SK-N-SH (cell line): ENCODE results near the gene ZNF496. TPM values are rescaled to one million over a fixed set of nuclear protein-coding genes. Genes with fewer than 3 reads are reported as not detected.

ENCODE experiments used
- CTCF ChIA-PET: fragments of 300-600, 350-600 bp; formaldehyde crosslinking; extraction: SDS; loops from one replicate; lab custom pipeline; 2021; lab: Yijun Ruan, JAX
- POLR2A ChIA-PET: fragments of 350-600 bp; sonication (Branson Sonifier 250); formaldehyde crosslinking; extraction: SDS; loops from one replicate; lab custom pipeline; 2020; ENCODE audit warnings: antibody characterized with exemption, inconsistent platforms; lab: Yijun Ruan, JAX
- DNase-seq: peaks from one replicate; pipeline ENCODE4 v3.0.0; 2012
- H2AFZ ChIP-seq: fragments of 200-600 bp; sonication (generic); 2 replicates; pipeline ENCODE4 v1.8.1; 2016; ENCODE audit warnings: antibody characterized with exemption, mild to moderate bottlenecking, low read depth
- H3F3A ChIP-seq: fragments of 200-600 bp; sonication (generic); replicated peaks from 2 replicates; pipeline ENCODE3; 2016; ENCODE audit warnings: antibody characterized with exemption, mild to moderate bottlenecking; ENCODE audit not compliant: insufficient read depth
- H3K27ac ChIP-seq, 2 experiments: fragments of 200-500 bp in 1 of 2; fragments of 200-600 bp in 1 of 2; sonication (Bioruptor generic) in 1 of 2; sonication (generic), shearing (Covaris generic) in 1 of 2; 2 replicates each; pipeline versions ENCODE4 v1.5.1 to v1.6.1; 2014 to 2016; ENCODE audit warnings: low read depth in 2 of 2, inconsistent platforms in 1 of 2, low read length in 1 of 2, mild to moderate bottlenecking in 1 of 2, mixed read lengths in 1 of 2
- H3K27me3 ChIP-seq: fragments of 200-600 bp; sonication (generic), shearing (Covaris generic); 2 replicates; pipeline ENCODE4 v1.6.1; 2016; ENCODE audit warnings: mixed run types; ENCODE audit not compliant: insufficient read depth
- H3K36me3 ChIP-seq, 2 experiments: fragments of 200-500 bp in 1 of 2; fragments of 200-600 bp in 1 of 2; sonication (Bioruptor generic) in 1 of 2; sonication (generic) in 1 of 2; replicated peaks in 1 of 2; 2 replicates each; pipeline versions ENCODE3 to v1.5.1; 2014 to 2016; ENCODE audit warnings: low read length in 1 of 2, mild to moderate bottlenecking in 1 of 2; ENCODE audit not compliant: insufficient read depth in 2 of 2, control insufficient read depth in 1 of 2
- H3K4me1 ChIP-seq, 2 experiments: fragments of 200-500 bp in 1 of 2; fragments of 200-600 bp in 1 of 2; sonication (Bioruptor generic) in 1 of 2; sonication (generic), shearing (Covaris generic) in 1 of 2; 2 replicates each; pipeline versions ENCODE4 v1.5.1 to v1.6.1; 2014 to 2016; ENCODE audit warnings: low read depth in 1 of 2, low read length in 1 of 2, mixed run types in 1 of 2; ENCODE audit not compliant: insufficient read depth in 2 of 2, control insufficient read depth in 1 of 2
- H3K4me2 ChIP-seq: fragments of 200-600 bp; sonication (generic), shearing (Covaris generic); 2 replicates; pipeline ENCODE4 v1.6.1; 2017; ENCODE audit warnings: mixed run types
- H3K4me3 ChIP-seq, 2 experiments: fragments of 200-500 bp in 1 of 2; fragments of 200-600 bp in 1 of 2; sonication (Bioruptor generic) in 1 of 2; sonication (generic), shearing (Covaris generic) in 1 of 2; 2 replicates each; pipeline versions ENCODE4 v1.5.1 to v1.8.1; 2014 to 2016; ENCODE audit warnings: low read depth in 2 of 2, inconsistent platforms in 1 of 2, low read length in 1 of 2, mild to moderate bottlenecking in 1 of 2, mixed read lengths in 1 of 2, moderate library complexity in 1 of 2
- H3K79me2 ChIP-seq: fragments of 200-600 bp; sonication (generic); 2 replicates; pipeline ENCODE4 v1.8.1; 2017; ENCODE audit warnings: mild to moderate bottlenecking; ENCODE audit not compliant: insufficient read depth
- H3K9ac ChIP-seq: fragments of 200-600 bp; sonication (generic); 2 replicates; pipeline ENCODE4 v1.6.1; 2017; ENCODE audit warnings: mixed run types
- H3K9me2 ChIP-seq: fragments of 200-600 bp; sonication (generic); 2 replicates; pipeline ENCODE4 v1.6.1; 2017; ENCODE audit warnings: mixed run types
- H3K9me3 ChIP-seq: fragments of 200-600 bp; sonication (generic); 2 replicates; pipeline ENCODE4 v1.6.1; 2017; ENCODE audit warnings: mixed run types, mild to moderate bottlenecking, moderate library complexity
- H4K20me1 ChIP-seq: fragments of 200-600 bp; sonication (generic); 2 replicates; pipeline ENCODE4 v1.6.1; 2017; ENCODE audit warnings: mild to moderate bottlenecking, mixed run types; ENCODE audit not compliant: insufficient read depth
- CTCF ChIP-seq: fragments of 200-600 bp; sonication (generic); IDR thresholded peaks from 2 replicates; pipeline ENCODE4 v1.6.1; 2017; ENCODE audit warnings: antibody characterized with exemption, mild to moderate bottlenecking, moderate library complexity
- EP300 ChIP-seq, 2 experiments: IDR thresholded peaks; 2 replicates each; pipeline versions ENCODE4 v1.4.0 to v1.6.1; 2012; ENCODE audit warnings: borderline replicate concordance in 1 of 2, low read depth in 1 of 2, low read length in 1 of 2
- EZH2phosphoT487 ChIP-seq: fragments of 200-600 bp; sonication (generic); IDR thresholded peaks from 2 replicates; pipeline ENCODE4 v1.6.1; 2017; ENCODE audit warnings: low read depth, mixed run types, mild to moderate bottlenecking, antibody characterized with exemption, moderate library complexity, borderline replicate concordance
- FOSL2 ChIP-seq: IDR thresholded peaks from 2 replicates; pipeline ENCODE4 v1.4.0; 2012; ENCODE audit warnings: low read depth, mild to moderate bottlenecking, moderate library complexity, borderline replicate concordance
- FOXJ3 ChIP-seq: sonication (generic); formaldehyde crosslinking; IDR thresholded peaks from 2 replicates; pipeline ENCODE4 v1.5.1; 2020; ENCODE audit warnings: mild to moderate bottlenecking, missing genetic modification reagents
- GATA2 ChIP-seq: sonication (generic); formaldehyde crosslinking; IDR thresholded peaks from 2 replicates; pipeline ENCODE4 v1.5.0; 2020; ENCODE audit warnings: mild to moderate bottlenecking, missing genetic modification reagents
- IRF3 ChIP-seq: fragments of 150-350 bp; IDR thresholded peaks from 2 replicates; pipeline ENCODE4 v1.6.1; 2016; ENCODE audit warnings: mild to moderate bottlenecking, low read depth, low read length
- MAX ChIP-seq: IDR thresholded peaks from 2 replicates; pipeline ENCODE4 v1.4.0; 2012; ENCODE audit warnings: low read depth
- MEF2A ChIP-seq: IDR thresholded peaks from 2 replicates; pipeline ENCODE4 v1.4.0; 2012; ENCODE audit warnings: low read depth, borderline replicate concordance
- POLR2AphosphoS5 ChIP-seq: IDR thresholded peaks from 2 replicates; pipeline ENCODE4 v1.6.1; 2012; ENCODE audit warnings: low read depth, low read length
- RCOR1 ChIP-seq: fragments of 150-350 bp; IDR thresholded peaks from 2 replicates; pipeline ENCODE4 v1.6.1; 2017; ENCODE audit warnings: antibody characterized with exemption, low read length
- REST ChIP-seq: IDR thresholded peaks from 2 replicates; pipeline ENCODE4 v1.6.1; 2012; ENCODE audit warnings: mild to moderate bottlenecking, low read depth, low read length, moderate library complexity
- SIN3A ChIP-seq: IDR thresholded peaks from 2 replicates; pipeline ENCODE4 v1.6.1; 2012; ENCODE audit warnings: low read depth, mild to moderate bottlenecking, low read length, moderate library complexity, borderline replicate concordance
- TCF12 ChIP-seq: IDR thresholded peaks from 2 replicates; pipeline ENCODE4 v1.4.0; 2012
- TEAD4 ChIP-seq: IDR thresholded peaks from 2 replicates; pipeline ENCODE4 v1.4.0; 2012; ENCODE audit warnings: mild to moderate bottlenecking, borderline replicate concordance; ENCODE audit not compliant: insufficient read depth
- USF2 ChIP-seq: fragments of 150-350 bp; IDR thresholded peaks from 2 replicates; pipeline ENCODE4 v1.6.1; 2017; ENCODE audit warnings: antibody characterized with exemption, low read length, low read depth, borderline replicate concordance
- WGBS: methylation state at CpG from one replicate; pipeline ENCODE4 v1.1.6; 2017; ENCODE audit warnings: low lambda C conversion rate; 5-methylcytosine and 5-hydroxymethylcytosine counted together
- polyA plus RNA-seq, 3 experiments: library from polyadenylated mRNA; depleted of rRNA; stranded (reverse); fragments of >200 nt; gene quantifications; 2 replicates each; pipeline ENCODE4 v1.2.3, GENCODE V29; 2012

ZNF496 gene
- polyA plus RNA-seq, 1 of the 3 experiments (the other 2 are of a cell fraction), result 23.2 TPM

- Histone ChIP-seq H3F3A (no peaks in the 10 kb centered on the region), H3K4me1 (no peaks in the 10 kb centered on the region), H3K27ac (no peak overlapping the region), H3K27me3 (no peaks in the 10 kb centered on the region), H2AFZ (no peak overlapping the region), H3K9me2 (no peaks in the 10 kb centered on the region), H3K36me3 (peaks cover 22 to 48% of the 10 kb centered on the region in 2 experiments), H3K4me2 (no peak overlapping the region), H3K79me2 (no peaks in the 10 kb centered on the region), H3K4me3 (no peak overlapping the region), H3K9ac (no peak overlapping the region), H4K20me1 (no peaks in the 10 kb centered on the region), H3K9me3 (no peaks in the 10 kb centered on the region)
- TF ChIP-seq MEF2A (no peak), FOSL2 (no peak), TCF12 (no peak), REST (no peak), POLR2AphosphoS5 (no peak), EZH2phosphoT487 (no peak), RCOR1 (no peak)
- ChIA-PET POLR2A (no interaction called here), CTCF (no interaction called here)
- no peak for DNase-seq
- 98% methylated on average over 7 of the region's 17 CpGs for WGBS
Measured at GRCh38 chr1:247301176-247301540, 30.5 kb downstream of the ZNF496 start.

GRCh38 chr1:247300491-247301175 is 31.0 kb downstream of the ZNF496 start:
- TF ChIP-seq SIN3A (no peak), TEAD4 (no peak), MAX (no peak), CTCF (no peak), USF2 (no peak), POLR2AphosphoS5 (no peak), IRF3 (no peak), GATA2 (CRISPR knock-in tag) (no peak), FOXJ3 (CRISPR knock-in tag) (no peak), EP300 (IDR thresholded peaks at IDR 0.05; ENCODE audit: borderline replicate concordance in 1 of 2, low read depth in 1 of 2, low read length in 1 of 2) (no peak)
- Histone ChIP-seq H3K36me3 (peaks cover 21 to 48% of the 10 kb centered on the region in 2 experiments), H3K9me2 (no peaks in the 10 kb centered on the region), H3F3A (no peaks in the 10 kb centered on the region), H3K4me1 (no peaks in the 10 kb centered on the region), H3K27me3 (no peaks in the 10 kb centered on the region), H3K9me3 (no peaks in the 10 kb centered on the region), H2AFZ (no peak overlapping the region), H3K9ac (no peak overlapping the region), H4K20me1 (no peaks in the 10 kb centered on the region), H3K4me3 (no peak overlapping the region), H3K79me2 (no peaks in the 10 kb centered on the region), H3K4me2 (no peak overlapping the region), H3K27ac (no peak overlapping the region)
- DNase-seq, result no peak
- POLR2A ChIA-PET, result no interaction called here
- CTCF ChIA-PET, result no interaction called here
- 97% methylated on average over 33 of the region's 47 CpGs for WGBS
